ENCODE data around the gene DHX8.
A peak's percentile ranks its signal among the peaks of the same experiment; 100 is the strongest.

Gene DHX8

GRCh38 chr17:43526886-43527648, 43.3 kb downstream of the DHX8 start:
- no peak for DNase-seq

DNA sequence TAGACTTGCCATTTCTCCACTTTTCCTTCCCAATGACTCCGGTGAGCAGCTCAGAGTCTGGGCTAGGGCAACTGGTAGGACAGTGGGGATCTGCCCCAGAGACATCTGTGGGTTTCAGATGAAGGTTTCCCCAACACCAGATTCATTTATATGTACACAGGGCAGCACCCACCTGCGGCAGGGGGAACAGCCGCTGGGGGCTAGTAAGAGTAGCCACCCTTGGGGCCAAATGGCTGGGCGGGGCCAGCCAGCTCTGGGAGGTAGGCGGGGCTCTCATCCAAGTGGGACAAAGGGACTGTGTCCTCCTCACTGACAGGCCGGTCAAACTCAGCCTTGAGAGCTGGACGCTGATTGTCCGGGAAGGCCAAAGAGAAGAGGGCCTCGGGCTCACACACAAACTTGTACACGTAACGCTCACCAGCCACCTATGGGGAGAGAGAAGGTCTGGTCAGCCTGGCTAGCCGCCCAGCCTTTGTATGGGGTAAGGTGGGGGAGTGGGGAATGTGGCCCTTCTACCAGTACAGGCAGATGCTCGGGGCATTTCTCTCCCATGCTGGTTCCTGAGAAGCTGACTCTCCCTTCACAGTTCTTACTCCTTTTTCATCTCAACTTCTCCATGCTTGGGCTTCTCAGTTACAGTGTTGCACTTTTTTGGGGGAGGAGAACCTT, 44.7 kb downstream of the DHX8 start:
- DNase-seq, result no peak

GRCh38 chr17:43528988-43529814, 45.4 kb downstream of the DHX8 start:
- no peak for DNase-seq

- no peak for DNase-seq
Measured at GRCh38 chr17:43529947-43530287, 46.1 kb downstream of the DHX8 start.

DNA sequence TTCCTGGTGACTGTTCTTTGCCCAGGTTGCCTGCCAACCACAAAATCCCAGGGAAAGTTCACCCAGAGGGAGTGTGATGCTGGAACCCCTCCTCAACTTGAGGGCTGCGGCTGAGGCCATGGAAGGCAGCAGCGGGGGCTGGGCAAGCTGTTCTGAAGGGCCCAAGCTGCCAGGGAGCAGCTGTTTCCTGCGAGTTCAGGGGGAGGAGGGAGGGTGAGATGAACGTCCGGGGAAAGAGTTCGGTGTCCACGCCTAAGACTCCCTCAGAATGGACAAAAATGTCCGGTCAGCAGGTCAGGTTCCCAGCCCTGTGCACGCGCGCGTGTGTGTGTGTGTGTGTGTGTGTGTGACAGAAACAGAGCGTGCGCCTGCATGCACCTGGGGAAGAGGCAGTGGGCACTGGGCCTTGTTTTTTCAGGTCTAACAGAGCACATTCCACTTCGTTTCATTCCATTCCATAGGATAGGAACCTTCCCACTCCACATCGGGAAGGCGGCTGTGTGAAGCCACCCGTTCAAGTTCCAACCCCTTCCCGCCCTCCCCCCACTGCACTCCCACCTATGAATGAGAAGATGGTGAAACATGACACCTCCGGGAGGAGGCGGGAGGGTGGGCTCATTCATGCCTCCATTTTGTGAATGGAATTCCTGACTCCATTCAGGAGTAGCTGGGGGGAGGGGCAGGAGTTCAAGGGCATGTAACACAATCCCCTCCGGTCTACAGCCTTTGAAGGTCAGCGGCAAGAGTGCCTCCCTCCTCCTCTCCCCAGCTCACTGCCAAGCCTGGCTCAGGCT, 46.7 kb downstream of the DHX8 start:
- DNase-seq, result peak; percentile 75

DNA sequence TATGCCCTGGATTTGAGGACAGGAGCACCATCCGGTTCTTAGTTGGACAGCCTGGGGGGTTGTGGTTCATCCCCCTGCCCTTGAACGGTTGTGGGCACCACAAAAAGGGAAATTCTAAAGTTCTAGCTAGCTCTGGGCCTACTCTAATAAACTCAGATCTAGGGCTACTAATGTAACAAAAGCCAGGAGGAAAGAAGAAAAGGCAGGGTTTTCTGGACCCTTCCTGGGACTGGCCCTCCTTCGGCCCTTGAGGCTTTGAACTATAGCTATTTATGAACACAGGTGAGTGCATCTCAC, 47.3 kb downstream of the DHX8 start:
- no peak for DNase-seq

DNA sequence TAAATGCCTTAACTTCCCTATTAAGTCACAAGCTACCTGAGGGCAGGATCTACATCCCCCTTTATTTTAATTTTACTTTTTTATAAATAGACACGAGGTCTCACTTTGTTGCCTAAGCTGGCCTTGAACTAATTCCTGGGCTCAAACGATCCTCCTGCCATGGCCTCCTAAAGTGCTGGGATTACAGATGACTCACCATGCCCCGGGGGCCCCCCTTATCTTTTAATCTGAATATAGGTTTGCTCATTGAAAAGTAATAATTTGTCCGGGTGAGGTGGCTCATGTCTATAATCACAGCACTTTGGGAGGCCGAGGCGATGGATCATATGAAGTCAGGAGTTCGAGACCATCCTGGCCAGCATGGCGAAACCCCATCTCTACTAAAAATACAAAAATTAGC, 48.2 kb downstream of the DHX8 start:
- DNase-seq, result no peak

DNA sequence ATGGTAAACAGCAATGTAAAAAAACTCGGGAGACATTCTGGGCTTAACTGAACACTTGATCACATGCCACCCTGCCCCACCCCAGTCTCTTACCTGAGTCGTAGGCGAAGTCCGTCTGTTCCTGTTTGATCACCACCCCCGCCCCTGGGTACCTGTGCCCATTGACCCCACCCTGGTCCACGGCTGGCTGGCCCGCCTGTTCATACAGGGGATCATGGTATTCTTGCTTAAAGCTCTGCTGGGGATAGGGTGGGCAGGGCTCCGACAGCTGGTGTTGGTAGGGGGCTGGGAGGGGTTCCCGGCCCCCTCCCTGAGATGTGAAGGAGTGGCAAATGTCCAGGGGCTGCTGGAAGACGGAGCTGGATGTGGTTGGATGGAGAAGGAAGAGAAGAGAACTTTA, 48.8 kb downstream of the DHX8 start:
- DNase-seq, result no peak

DNA sequence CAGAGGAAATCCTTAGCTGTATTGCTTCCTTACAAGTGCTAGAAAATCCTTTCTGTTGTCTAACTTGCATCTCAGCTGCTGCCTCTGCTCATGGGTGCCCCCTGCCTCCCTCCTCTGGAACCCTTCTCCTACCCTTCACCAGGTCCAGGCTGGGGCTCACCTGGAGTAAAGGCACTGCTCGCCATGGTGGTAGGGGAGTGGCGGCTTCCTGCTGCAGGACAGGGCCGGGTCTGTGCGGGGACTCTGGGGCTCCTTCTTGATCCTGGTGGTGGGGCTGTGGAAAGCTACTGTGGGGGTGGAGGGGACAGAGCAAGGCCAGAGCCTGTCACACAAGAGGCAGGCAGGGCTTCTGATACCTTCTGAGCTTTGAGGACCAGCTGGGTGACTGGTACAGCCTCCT, 49.9 kb downstream of the DHX8 start:
- DNase-seq, result no peak

DNA sequence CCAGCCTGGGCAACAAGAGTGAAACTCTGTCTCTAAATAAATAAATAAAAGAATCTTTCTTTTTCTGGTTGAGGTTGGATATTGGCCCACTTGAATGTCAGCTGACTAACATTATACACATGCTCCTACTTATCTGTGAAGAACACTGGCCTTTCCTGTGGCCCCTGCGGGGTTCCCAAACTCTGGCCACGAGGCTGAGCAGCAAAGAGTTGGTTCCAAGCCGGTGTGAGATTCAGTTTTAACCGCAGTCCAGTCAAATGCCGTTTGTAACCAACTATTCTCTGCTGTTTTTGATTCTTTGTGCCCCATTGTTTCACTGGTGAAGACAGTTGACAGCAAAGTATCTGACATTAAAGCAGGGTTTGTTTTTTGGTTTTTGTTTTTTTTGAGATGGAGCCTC, 51.1 kb downstream of the DHX8 start:
- no peak for DNase-seq

- DNase-seq, result no peak
Measured at GRCh38 chr17:43536236-43536992, 52.6 kb downstream of the DHX8 start.

- no peak for DNase-seq
Measured at GRCh38 chr17:43540821-43541674, 57.3 kb downstream of the DHX8 start.

DNA sequence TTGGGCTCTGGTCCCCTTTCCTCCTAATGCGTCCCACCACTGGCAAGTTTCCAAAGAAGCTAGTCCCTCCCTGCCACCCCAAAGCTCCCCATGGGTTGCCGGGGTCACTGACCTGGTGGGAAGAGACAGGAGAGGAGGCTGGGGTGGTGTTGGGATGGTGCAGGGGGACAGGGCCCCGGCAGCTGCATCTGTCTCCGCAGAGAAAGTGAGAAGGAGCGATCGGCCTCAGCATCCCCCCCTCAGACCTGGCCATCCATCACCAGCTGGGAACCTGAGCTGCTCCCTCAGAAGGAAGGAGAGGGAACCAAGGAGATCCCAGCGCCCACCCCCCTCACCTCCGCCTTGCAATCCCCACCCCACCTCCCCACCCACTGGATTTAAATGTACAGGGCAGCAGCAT, 59.1 kb downstream of the DHX8 start:
- no peak for DNase-seq

DNA sequence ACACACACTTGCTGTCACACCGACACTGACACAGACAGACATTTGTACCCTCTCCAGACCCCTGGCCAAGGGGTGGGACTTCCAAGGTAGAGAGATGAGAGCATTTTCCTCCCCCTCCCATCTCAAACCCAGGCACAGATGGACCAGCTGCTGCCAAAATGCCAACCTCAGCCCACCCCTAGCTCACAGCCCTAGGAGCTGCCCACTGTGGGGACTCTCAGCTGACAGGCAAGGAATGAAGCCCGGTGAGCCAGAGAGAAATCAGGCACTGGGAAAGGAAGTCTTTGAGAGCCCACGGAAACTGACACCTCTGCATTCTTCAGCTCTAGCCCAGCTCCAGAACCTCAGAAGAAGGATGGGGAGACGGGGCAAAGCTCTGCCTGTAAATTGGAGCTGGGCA, 59.5 kb downstream of the DHX8 start:
- no peak for DNase-seq

DNA sequence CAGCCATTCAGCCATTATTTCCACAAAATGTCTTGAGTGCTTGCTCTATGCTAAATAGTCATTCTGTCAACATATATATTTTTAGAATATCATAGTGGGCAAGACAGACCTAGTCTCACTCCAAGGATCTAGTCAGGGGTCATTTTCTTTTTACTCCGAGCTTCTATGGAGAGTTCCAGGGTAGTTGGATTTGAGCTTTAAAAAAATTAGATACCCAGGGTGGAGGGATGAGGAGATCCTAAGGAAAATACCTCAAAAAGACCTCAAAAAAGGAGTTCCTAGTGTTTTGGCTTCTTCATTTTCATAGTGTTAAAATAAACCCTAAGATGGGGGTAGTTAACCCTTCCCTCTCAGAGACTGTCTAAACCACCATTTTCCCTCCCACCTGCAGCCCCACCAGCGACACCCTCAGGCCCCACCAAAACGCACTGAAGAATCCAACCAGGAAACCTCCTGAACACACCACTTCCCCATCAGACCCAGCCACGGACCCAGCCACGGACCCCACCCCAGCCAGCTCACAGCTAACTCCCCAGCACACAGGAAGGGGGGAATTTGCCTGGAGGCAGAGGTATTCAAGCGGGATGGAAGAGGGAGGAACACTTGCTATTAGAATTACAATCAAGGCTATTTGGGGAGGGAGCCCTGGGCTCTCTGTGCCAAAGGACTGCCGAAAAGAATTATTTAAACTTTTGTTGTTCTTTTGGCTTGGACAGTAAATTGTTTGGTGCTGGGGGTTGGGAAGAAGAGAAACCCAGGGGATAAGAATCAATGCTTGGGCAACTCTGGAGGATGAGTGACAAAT, 60.2 kb downstream of the DHX8 start:
- no peak for DNase-seq

DNA sequence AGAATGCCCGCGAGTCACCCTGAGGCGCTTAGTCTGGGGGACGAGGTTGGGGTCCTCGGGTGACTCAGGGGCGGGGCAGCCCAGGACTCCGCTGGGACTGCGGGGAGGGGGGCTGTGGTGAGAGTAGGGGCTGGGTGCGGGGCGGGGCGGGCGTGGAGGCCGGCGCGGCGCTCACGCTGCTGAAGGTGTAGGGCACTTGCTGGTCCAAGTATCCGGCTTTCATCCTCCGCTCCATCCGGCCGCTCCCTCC, 61.5 kb downstream of the DHX8 start:
- no peak for DNase-seq

- DNase-seq, result peak; percentile 71
Measured at GRCh38 chr17:43546319-43547188, 62.8 kb downstream of the DHX8 start, which contains the start of gene ETV4. Gene ETV4, minus strand, starts transcription at chr17:43546340. Its CDS starts 723 bp downstream, at chr17:43545617.

GRCh38 chr17:43547189-43547550, 63.4 kb downstream of the DHX8 start:
- DNase-seq, result no peak

- DNase-seq, result no peak
Measured at GRCh38 chr17:43547659-43548256, 64.0 kb downstream of the DHX8 start.

Data from NCI-H1092 treated with DMSO at 0.1 percent for 48 hours (cell line).